Ectodermal cell (in vitro differentiated cells): ENCODE measurements around the gene LMNB1. TPM values are rescaled to one million over a fixed set of nuclear protein-coding genes. Genes with fewer than 3 reads are reported as not detected.
"Not testable (repeated sequence)": the region's sequence is repeated elsewhere in the genome, so short reads cannot be mapped to it uniquely, and the experiment has no call there.

ENCODE experiments used
- H3K27ac ChIP-seq: 2 replicates; pipeline ENCODE4 v1.7.0; 2013; ENCODE audit warnings: mild to moderate bottlenecking, low read depth, low read length; ENCODE audit not compliant: insufficient read depth, poor library complexity, severe bottlenecking
- H3K27me3 ChIP-seq: 2 replicates; pipeline ENCODE4 v1.7.0; 2013; ENCODE audit warnings: mild to moderate bottlenecking, low read length; ENCODE audit not compliant: insufficient read depth, control insufficient read depth, poor library complexity, severe bottlenecking
- H3K36me3 ChIP-seq: one replicate; pipeline ENCODE4 v1.7.0; 2013; ENCODE audit warnings: low read length; ENCODE audit not compliant: control insufficient read depth, insufficient read depth
- H3K4me1 ChIP-seq: one replicate; pipeline ENCODE4 v1.7.0; 2013; ENCODE audit warnings: low read length; ENCODE audit not compliant: control insufficient read depth, insufficient read depth
- H3K4me3 ChIP-seq: 2 replicates; pipeline ENCODE4 v1.7.0; 2013; ENCODE audit warnings: low read depth, low read length, control low read depth; ENCODE audit not compliant: insufficient read depth
- H3K9me3 ChIP-seq: 2 replicates; pipeline ENCODE4 v1.7.0; 2013; ENCODE audit warnings: mild to moderate bottlenecking, low read length, moderate library complexity; ENCODE audit not compliant: control insufficient read depth
- WGBS, 2 experiments: methylation state at CpG; one replicate each; pipeline ENCODE4 v1.1.7; 2013; ENCODE audit warnings: missing lambda C conversion rate in 2 of 2; 5-methylcytosine and 5-hydroxymethylcytosine counted together
- polyA plus RNA-seq, 4 experiments: library from polyadenylated mRNA; stranded (reverse); fragments of 50-300 nt; gene quantifications; one replicate each; pipeline ENCODE4 v1.2.3, GENCODE V29; 2013

The LMNB1 gene
- 281 TPM for polyA plus RNA-seq (2013, experiment 1 of 4)
- polyA plus RNA-seq (2013, experiment 2 of 4): 266 TPM
- 196 TPM for polyA plus RNA-seq (2013, experiment 3 of 4)
- 203 TPM for polyA plus RNA-seq (2013, experiment 4 of 4)

GRCh38 chr5:126776499-126777256, at the start of gene LMNB1:
Gene LMNB1, plus strand, starts transcription at chr5:126777136. Its CDS starts 373 bp downstream, at chr5:126777509.
- WGBS, 2 experiments: 0 to 1% methylated on average over 74 of the region's 74 CpGs
- Histone ChIP-seq H3K36me3 (no peaks in the 10 kb centered on the region), H3K4me3 (peak within 1 kb of the TSS; percentile 99), H3K9me3 (no peaks in the 10 kb centered on the region), H3K27me3 (no peaks in the 10 kb centered on the region), H3K4me1 (peaks cover 8% of the 10 kb centered on the region), H3K27ac (peak within 1 kb of the TSS; percentile 97)

GRCh38 chr5:126732716-126733115, 44.2 kb upstream of the LMNB1 start:
- H3K27me3 ChIP-seq: no peaks in the 10 kb centered on the region
- H3K9me3 ChIP-seq: no peaks in the 10 kb centered on the region
- no peaks in the 10 kb centered on the region for H3K4me1 ChIP-seq
- 64 to 72% methylated on average over 2 of the region's 2 CpGs for WGBS, 2 experiments
- no peaks in the 10 kb centered on the region for H3K36me3 ChIP-seq
- no peak overlapping the region for H3K4me3 ChIP-seq
- H3K27ac ChIP-seq: no peak overlapping the region

- not testable (repeated sequence) for H3K36me3 ChIP-seq, H3K27ac ChIP-seq, H3K9me3 ChIP-seq, H3K4me3 ChIP-seq, H3K4me1 ChIP-seq, H3K27me3 ChIP-seq
- 90 to 91% methylated on average over 16 to 18 of the region's 18 CpGs for WGBS, 2 experiments
Observed at GRCh38 chr5:126734573-126734972, 42.4 kb upstream of the LMNB1 start.

- Histone ChIP-seq H3K9me3 (no peaks in the 10 kb centered on the region), H3K4me3 (no peak overlapping the region), H3K27me3 (no peaks in the 10 kb centered on the region), H3K36me3 (no peaks in the 10 kb centered on the region), H3K27ac (no peak overlapping the region), H3K4me1 (no peaks in the 10 kb centered on the region)
- 93 to 95% methylated on average over 3 of the region's 3 CpGs for WGBS, 2 experiments
Observed at GRCh38 chr5:126736141-126736540, 40.8 kb upstream of the LMNB1 start.

GRCh38 chr5:126741361-126741760, 35.6 kb upstream of the LMNB1 start:
- no peak overlapping the region for H3K4me3 ChIP-seq
- H3K27ac ChIP-seq: no peak overlapping the region
- H3K27me3 ChIP-seq: no peaks in the 10 kb centered on the region
- H3K9me3 ChIP-seq: no peaks in the 10 kb centered on the region
- H3K4me1 ChIP-seq: no peaks in the 10 kb centered on the region
- H3K36me3 ChIP-seq: no peaks in the 10 kb centered on the region
- 91 to 95% methylated on average over 9 of the region's 9 CpGs for WGBS, 2 experiments

- H3K4me3 ChIP-seq: no peak overlapping the region
- WGBS, 2 experiments: 84 to 89% methylated on average over 2 of the region's 2 CpGs
Observed at GRCh38 chr5:126742425-126742824, 34.5 kb upstream of the LMNB1 start.

GRCh38 chr5:126744836-126745235, 32.1 kb upstream of the LMNB1 start:
- no peaks in the 10 kb centered on the region for H3K36me3 ChIP-seq
- H3K27me3 ChIP-seq: no peaks in the 10 kb centered on the region
- H3K27ac ChIP-seq: no peak overlapping the region
- H3K9me3 ChIP-seq: no peaks in the 10 kb centered on the region
- 92 to 100% methylated on average over 2 of the region's 2 CpGs for WGBS, 2 experiments
- no peak overlapping the region for H3K4me3 ChIP-seq
- H3K4me1 ChIP-seq: no peaks in the 10 kb centered on the region

More at GRCh38 chr5:126742425-126742824, 34.5 kb upstream of the LMNB1 start:
- Histone ChIP-seq H3K4me1 (no peaks in the 10 kb centered on the region), H3K27me3 (no peaks in the 10 kb centered on the region), H3K9me3 (no peaks in the 10 kb centered on the region), H3K36me3 (no peaks in the 10 kb centered on the region), H3K27ac (no peak overlapping the region)

GRCh38 chr5:126745259-126745992, 31.5 kb upstream of the LMNB1 start:
- 74 to 81% methylated on average over 7 of the region's 7 CpGs for WGBS, 2 experiments
- Histone ChIP-seq H3K27ac (no peak overlapping the region), H3K9me3 (no peaks in the 10 kb centered on the region), H3K36me3 (no peaks in the 10 kb centered on the region), H3K4me3 (no peak overlapping the region), H3K27me3 (no peaks in the 10 kb centered on the region), H3K4me1 (no peaks in the 10 kb centered on the region)

GRCh38 chr5:126746290-126746689, 30.6 kb upstream of the LMNB1 start:
- Histone ChIP-seq H3K27ac (no peak overlapping the region), H3K4me3 (no peak overlapping the region), H3K36me3 (no peaks in the 10 kb centered on the region), H3K27me3 (no peaks in the 10 kb centered on the region), H3K9me3 (no peaks in the 10 kb centered on the region), H3K4me1 (no peaks in the 10 kb centered on the region)

GRCh38 chr5:126752081-126752785, 24.7 kb upstream of the LMNB1 start:
- no peaks in the 10 kb centered on the region for H3K9me3 ChIP-seq
- 95 to 100% methylated on average over 1 to 2 of the region's 5 CpGs for WGBS, 2 experiments

More at GRCh38 chr5:126752081-126752785, 24.7 kb upstream of the LMNB1 start:
- no peak overlapping the region for H3K4me3 ChIP-seq
- no peaks in the 10 kb centered on the region for H3K27me3 ChIP-seq
- no peaks in the 10 kb centered on the region for H3K4me1 ChIP-seq
- H3K36me3 ChIP-seq: no peaks in the 10 kb centered on the region
- H3K27ac ChIP-seq: no peak overlapping the region
